ENCODE measurements around the gene DOCK1.

Gene DOCK1

DNA sequence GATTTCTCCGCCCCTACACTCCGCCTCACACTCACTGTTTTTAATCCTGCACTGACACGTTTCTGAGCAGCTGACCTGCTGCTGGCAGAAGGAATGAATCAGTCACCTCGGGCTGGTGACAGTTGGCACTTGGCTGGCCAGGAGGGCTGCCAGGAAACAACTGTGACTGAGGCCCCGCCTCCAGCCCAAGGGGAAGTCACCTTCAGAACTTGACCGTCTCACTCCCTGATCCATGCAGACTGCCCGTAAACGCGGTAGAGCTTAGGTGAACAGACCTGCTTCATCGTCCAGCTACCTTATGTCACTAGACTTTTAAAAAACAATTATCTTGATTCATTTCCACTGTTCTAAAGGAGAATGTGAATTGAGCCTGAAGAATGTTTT, 107.5 kb downstream of the DOCK1 start:
- no peak for DNase-seq

DNA sequence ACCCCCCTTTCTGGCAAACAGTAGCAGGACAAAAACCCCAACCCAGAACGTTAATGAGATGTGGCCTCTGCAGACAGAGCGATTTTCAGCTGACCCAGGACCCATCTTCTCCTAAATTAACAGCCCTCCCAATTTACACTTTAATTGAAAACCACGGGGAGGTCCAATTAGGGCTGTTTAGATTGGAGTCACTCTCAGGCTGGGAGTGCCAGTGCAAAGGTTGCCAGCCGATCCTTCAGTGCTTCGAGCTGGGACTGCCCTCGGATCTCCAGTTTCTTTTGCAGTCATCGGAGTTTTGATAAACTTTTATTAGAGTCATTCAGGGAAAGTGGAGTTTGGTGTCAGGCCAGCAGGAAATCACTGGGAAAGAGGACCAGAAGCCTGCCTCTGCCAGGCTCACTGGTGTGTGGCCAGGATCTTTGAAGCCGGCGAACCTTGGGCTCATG, 108.0 kb downstream of the DOCK1 start:
- DNase-seq, result no peak

DNA sequence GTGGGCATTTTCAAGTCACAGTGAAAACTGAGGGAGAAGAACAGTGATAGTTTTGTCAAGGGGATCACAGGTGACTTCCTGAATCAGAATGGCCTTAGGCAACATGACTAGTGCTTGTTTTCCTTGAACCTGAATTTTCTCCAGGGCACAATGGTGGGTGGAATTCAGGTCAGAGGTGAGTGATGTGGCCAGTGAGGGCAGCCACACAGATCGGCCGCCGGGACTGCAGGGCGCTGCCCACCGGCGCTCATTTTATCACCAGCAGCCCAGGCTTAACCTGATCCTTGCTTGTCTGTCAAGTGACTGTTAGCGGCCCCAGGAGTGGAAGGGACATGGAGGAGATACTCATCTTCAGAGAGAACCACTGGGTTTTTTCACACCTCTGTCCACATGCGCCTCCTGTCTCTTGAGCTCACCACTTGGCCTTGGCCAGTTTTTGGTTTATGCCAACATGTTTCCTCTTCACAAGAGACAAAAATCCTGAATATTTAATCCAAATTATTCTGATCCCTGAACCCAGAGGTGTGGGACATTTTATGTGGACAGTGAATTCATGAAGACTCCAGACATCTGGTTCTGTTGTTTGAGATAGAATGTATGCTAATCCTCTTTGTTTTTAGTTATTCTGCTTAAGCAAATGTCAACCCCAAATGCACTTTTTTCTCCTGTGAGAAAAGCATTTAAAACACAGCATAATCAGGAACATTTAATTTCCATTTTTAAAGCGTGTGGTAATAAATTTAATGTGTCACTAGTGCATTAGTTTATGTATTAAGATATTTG, 108.7 kb downstream of the DOCK1 start:
- no peak for DNase-seq

DNA sequence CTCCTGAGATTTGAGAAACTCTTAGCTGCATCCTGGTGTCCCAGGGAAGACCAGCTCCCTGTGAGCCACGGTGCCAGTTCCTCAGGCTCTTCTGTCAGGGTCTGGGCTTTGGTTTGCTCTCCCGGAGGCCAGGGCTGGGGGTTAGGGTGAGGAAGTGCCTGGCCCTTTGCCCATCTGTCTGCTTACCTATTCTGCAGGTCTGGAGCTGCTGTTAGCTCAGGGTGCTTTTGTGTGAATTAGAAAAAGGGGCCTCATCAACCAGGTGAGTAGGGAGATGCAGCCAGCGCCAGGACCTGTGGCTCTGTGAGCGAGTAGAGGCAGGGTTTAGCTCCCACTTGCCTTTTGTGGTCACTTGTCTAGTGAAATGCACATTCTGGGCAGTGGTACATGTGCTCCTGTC, 109.4 kb downstream of the DOCK1 start:
- DNase-seq, result no peak

DNA sequence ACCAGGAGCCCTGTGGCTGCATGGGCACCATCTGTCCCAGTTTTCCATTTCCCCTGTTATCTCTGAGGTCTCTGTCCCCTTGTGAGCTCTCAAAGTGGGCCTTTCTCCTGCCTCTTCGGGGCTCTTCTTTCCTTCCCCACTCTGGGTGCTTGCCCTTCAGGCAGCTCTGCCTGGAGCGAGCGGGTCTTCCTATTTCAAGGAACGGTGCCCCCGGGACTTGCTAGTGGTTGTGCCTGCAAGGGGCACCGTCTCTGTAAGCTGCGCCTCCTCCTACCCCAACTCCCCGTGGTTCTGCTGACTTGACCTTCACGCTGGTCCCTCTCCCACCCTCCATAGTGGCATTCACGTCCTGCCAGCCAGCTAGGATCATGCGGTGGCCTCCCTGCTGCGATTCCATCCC, 110.1 kb downstream of the DOCK1 start:
- DNase-seq, result no peak

DNA sequence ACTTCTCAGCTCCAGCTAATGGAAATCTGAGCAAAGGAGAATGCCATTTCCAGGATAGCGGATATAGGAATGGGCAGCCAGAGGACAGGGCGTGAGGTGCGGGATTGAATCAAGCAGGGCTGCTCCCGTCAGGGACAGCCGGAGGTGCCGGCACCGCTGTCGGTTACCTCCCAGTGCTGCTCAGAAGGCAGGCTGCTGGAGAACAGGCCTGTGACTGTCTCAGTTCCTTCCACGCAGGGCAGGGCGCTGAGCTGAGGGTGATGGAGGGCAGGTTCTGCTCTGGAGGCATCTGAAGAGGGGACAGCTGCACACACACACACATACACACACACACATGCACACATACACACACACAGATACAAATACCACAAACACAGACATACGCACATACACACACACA, 111.1 kb downstream of the DOCK1 start:
- no peak for DNase-seq

DNA sequence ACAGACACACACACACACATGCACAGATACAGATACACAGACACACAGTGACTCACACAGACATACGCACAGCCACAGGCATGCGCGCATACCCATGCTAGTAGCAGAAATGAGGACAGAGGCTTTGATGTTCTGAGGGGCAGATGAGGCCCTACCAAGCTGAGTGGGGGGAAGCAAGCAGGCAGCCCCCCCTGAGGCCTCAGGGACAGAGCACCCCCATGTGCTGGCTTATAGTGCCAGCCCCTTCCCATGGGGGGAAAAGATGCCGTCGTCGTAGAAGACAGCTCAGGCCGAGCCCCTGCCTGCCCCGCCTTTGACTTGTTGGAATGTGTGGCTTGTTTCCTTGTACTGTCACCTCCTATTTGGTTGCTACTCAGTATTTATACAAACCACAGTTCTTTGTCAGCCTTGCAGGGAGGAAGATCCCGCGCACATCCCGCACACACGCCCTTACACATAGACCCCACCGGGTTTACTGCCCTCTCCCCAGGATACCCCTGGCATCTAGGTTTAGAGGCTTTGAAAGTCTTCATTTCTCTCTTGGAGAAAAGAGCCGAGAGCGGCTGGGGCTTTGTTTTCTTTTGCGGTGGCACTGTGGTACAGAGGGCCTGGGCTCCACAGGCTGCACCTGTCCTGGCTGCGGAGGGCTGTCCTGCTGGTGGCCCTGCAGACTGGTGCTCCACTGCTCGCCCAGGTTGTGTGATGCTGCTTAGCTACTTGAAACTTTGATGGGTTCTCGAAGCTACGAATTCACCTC, 112.5 kb downstream of the DOCK1 start:
- no peak for DNase-seq

DNA sequence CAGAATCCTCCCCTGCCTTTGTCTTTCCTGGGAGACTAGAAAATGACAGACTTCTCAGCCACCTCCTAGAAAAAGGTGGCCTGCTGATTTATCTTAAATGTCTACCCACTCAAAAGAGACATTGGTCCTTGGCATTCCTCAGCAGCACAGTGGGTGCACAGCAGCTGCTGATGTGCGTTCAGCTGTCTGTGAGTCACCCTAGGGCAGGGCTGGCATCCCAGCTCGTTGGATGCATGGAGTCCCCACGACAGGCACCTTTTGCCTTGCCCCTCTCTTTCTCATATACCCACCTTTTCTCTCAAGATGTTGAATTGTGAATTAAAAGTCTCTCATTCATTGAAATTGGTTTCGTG, 113.0 kb downstream of the DOCK1 start:
- DNase-seq, result no peak

DNA sequence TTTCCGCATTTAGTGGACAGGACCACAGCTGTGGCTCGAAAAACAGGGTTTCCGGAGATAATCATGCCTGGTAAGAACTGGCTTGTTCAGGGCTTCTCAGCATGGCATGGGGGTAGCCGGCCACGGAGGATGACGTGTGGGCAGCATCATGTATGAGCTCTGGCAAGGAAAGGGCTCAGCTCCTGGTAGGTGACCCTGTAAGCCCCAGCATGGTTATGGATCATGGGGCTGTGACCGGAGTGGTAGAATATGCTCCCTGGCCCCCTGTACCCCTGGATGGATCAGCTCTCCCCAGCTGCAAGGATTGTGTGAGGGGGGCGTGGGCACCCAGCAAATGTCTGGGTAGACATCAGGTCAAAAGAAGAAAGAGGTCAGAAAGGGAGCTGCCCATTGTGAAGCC, 113.5 kb downstream of the DOCK1 start:
- DNase-seq, result no peak

DNA sequence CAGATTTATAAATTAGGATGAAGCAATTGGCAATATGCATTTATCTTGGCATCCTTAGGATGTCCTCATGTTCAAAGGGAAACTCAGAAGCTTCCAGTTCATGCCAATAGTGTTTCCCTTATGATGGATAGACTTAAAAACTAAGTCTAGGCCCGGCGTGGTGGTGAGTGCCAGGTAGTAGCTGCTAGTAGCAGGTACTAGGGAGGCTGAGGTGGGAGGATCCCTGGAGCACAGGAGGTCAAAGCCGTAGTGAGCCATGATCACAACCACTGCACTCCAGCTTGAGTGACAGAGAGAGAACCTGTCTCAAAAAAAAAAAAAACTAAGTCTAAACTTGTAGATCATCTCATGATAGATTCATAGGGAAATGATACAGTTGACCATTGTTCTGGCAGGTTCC, 115.0 kb downstream of the DOCK1 start:
- no peak for DNase-seq

DNA sequence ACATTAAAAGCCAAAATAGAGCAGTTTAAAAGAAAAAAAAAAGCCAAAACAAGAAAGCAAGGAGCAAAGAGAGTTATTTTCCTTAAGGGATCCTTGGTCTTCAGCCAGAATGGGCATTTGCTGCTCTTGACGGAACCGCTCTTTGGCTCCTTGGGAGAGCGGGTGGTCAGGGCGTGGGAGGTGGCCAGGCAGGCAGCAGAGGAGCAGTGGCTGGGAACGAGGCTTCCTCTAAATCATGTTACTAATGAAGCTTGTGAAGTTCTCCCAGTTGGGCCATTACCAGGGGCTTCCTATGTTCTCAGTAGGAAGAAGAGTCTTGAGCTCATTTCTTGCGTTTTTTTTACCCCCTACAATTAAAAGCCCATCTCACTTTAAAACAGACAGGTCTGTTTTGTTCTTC, 116.6 kb downstream of the DOCK1 start:
- no peak for DNase-seq

DNA sequence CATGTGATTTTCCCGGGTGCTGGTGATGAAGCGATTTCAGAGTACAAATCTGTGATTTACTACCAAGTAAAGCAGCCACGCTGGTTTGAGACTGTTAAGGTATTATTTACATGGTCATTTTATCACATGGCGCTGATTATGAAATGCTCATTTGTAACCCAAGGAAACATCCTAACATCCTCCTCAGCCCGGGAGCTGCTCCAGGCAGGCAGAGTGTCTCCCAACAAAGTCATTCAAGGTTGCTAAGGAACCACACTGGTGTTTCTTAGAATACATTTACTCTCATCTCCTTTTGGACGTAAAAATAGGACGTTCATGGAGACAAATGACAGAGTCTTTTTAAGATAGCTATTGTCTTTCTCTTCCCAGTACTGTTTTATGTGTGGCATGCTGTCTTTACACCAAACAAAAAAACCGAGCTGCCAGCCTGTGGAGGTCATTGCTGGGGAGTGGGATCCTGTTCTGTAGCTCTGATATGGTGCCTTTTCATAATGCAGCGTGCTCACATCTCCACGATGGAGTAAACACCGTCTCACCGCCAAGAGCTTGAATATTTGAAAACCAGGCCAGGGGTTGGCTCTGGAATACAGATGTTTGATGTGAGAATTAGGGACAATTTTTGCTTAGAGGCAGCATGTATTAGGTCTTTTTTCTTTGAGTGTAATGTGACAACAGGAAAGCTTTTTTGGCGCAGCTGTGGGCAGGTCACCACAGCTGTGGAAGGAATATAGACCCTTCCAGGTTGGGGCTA, 119.6 kb downstream of the DOCK1 start:
- no peak for DNase-seq

DNA sequence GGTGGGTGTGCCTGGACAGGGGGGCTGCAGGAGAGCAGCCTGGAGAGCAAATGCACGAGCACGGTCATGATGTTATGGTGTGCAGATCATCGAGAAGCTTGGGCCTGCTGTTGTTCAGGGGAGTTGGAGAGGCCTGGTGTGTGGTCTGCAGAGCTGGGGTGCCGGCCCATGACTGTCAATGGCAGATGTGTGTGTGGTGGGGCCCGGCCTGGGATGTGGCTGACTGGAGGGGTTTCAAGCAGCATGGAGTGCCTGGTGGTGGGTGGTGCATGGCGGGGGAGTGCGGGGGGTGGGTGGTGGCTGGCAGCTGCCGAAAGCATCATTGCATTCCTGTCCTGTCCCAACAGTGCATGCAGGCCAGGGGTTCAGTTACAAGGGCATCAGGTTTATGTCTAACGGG, 122.6 kb downstream of the DOCK1 start:
- no peak for DNase-seq

DNA sequence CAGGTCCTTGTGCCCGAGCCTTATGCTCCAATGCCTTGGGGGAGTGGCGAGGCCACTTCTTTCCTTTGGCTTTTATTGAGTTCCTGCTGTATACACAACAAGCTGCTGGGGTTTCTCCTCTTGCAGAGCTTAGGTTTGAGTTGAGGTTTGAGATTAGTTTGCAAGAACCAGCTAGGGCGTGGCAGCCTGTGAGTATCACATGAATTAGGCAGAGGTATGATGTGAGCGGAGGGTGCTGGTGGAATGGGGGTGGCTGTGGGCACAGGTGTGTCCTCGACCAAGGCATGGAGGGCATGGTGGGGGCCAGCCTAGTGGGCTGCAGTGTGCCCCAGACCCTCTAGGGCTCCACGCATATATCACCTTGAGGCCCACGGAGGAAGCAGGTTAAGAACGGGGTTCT, 123.3 kb downstream of the DOCK1 start:
- DNase-seq, result no peak

DNA sequence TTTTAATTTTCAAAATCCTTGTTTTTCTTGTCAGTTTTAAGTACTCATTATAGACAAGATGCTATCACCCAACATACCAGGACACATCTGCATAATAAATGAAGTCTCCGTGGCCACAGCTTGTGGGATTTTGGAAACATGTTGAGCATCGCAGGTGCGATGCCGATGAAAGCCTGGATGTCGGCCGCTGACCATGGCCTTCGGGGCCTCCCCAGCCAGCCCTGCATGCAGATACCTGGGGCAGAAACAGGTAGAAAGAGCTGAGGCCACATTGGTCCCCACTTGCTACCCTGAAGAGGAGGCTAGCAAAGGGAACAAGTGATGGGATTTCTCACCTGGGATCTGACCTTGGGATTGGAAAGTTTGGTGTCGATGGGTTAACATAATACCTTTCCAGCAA, 123.8 kb downstream of the DOCK1 start:
- no peak for DNase-seq

DNA sequence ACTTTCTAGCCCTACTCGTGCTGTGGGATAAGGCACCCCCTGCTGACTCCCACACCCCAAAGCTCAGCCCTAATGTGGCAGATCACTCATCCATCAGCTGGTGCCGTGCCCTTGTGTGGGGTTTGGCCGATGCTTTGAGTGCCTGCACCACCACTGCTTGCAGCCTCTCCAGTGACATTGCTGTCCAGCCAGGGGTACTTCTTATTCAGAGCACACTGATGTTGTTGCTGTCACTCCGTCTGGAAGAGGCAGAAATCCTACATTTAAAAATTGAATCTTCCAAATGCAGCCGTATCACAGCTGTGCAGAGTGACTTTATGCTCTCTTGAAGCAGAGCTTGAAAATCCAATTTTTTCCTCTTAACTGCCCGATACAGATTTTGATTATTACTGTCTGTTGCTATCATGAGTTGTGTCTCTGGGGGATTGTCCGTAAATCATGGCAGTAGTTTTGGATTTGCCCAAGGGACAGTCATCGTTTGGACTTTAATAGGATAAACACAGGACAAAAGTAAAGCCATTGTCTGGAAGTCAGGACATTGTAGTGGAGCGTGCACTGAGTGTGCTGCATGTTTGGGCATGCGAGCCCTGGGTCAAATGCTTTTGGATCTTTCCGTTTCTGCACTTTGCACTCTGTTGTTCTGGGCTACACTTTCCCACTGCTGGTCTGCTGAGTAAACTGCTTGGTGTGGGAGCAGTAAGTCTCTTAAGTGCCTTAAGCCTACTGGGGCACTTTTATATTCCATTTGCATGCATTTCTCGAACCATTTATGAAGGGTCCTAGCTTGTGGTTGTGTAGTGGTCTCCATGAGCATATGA, 128.2 kb downstream of the DOCK1 start:
- DNase-seq, result no peak

DNA sequence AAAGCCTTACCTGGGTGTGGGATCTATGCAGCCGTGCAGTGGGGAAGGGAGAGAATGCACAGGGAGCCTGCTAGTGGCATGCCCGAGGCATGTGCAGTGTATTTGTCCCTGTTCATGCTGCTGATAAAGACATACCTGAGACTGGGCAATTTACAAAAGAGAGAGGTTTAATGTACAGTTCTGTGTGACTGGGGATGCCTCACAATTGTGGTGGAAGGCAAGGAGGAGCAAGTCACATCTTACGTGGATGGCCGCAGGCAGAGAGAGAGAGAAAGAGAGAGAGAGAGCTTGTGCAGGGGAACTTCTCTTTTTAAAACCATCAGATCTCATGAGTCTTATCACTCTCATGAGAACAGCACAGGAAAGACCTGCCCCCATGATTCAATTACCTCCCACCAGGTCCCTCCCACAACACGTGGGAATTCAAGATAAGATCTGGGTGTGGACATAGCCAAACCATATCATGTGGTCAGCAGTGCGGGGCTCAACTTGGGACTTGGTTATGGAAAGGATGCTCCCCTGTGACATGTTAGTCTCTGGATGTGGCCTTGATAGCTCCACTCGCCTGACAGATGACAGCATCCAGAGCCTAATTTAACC, 128.9 kb downstream of the DOCK1 start:
- no peak for DNase-seq

DNA sequence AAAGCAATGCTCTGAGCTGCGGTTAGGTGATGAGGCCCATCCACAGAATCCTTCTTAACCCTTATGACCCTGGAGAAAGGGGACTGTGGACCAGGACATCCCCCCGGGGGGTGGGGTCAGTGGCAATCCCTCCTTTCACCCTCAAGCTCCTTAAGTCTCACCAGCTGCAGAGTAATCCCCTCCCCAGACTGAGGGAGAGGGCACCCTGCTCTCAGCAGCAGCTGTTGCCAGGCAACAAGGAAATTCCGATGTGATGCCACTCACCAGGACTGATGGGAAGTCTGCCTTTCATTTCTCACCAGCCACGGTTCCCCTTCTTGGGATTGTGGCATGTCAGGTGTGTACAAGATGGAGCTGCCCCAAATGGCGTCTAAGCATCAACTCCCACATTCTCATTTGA, 129.6 kb downstream of the DOCK1 start:
- DNase-seq, result no peak

DNA sequence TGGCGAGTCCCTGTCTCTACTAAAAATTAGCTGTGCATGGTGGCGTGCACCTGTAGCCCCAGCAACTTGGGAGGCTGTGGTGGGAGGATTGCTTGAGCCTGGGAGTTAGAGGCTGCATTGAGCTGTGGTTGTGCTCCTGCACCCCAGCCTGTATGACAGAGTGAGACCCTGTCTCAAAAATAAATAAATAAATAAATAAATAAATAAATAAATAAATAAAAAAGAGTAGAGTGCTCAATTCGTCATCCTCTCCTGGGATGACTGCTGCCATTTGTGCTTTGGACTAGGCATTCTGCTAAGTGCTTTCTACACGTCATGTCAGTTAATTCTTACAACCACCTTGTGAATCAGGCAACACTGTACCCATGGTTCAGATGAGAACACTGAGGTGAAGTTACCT, 130.6 kb downstream of the DOCK1 start:
- DNase-seq, result no peak

DNA sequence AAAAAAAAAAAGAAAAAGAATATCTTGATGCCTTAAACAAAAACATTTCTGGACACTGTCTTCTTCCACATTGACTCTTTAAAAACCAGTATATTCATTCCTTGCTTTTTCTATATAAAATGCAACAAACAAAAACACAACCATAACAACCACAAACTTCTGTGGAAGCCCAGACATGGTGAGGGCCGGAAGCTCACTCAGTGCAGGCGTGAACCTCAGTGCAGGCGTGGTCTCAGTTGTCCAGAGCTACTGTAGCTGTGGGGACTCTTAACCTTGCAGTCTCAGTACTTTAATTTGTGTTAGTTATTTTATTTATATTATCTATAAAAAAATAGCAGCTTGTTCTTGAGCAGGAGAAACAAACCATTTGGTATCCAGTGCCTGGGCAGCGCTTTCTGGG, 131.8 kb downstream of the DOCK1 start:
- no peak for DNase-seq

DNA sequence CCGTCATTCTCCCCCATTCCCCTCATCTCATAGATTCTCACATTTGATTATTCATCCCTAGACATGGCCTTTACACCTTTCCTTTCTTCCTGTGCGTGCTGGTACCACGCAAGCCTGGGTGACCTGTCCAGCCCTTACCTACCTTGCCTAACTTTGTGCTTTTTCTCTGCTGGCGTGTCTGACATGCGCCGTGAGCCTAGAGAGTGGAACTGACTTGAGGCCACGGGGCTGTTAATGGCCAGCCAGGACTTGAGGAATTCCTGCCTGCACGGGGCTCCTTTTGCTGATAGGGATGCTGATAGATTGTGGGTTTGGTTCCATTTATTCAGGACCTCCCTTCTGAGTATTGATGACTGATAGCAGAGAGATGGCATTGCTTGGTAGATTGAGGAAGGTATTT, 134.2 kb downstream of the DOCK1 start:
- no peak for DNase-seq

DNA sequence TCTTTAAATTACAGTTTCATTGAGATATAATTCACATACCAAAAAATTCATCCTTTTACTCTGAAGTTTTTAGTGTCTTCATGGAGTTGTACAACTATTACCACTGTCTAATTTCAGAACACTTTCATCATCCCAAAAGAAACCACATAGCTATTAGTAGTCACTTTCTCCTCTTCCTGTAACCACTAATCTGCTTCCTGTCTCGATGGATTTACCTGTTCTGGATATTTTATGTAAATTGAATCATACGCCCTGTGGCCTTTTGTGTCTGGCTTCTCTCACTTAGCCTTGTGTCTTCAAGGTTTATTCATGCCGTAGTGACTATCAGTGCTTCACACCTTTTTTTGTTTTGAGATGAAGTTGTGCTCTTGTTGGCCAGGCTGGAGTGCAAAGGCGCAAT, 135.5 kb downstream of the DOCK1 start:
- no peak for DNase-seq

DNA sequence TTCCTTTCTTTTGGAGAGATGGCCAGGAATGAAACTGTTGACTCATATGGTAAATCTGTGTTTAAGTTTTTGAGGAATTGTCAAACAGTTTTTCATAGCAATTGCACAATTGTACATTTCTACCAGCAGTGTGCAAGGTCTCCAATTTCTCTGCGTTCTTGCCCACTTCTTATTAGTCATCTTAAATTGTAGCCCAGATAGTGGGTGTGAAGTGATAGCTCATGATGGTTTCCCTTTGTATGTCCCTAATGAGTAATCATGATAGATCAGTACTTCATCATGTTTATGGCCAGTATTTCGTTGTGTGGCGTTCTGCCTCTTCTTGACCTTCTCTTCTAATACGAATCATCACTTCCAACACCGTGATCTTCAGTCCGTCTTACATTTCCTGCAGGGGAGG, 136.3 kb downstream of the DOCK1 start:
- no peak for DNase-seq
